Measurements from ENCODE around the gene ADAMTSL3.

GRCh38 chr15:83918011-83918410 lies 264.1 kb downstream of the ADAMTSL3 start:
- TF ChIP-seq CTCF (IDR thresholded peaks at IDR 0.05; ENCODE audit: insufficient read depth, low read length, poor library complexity, severe bottlenecking) (no peak), EZH2phosphoT487 (conservative IDR thresholded peaks at IDR 0.05; ENCODE audit: low read length) (no peak)

Measured in SU-DHL-6 (cell line).